Smooth muscle cell (in vitro differentiated cells): Measurements from ENCODE around the gene MYOZ3. TPM values are rescaled to one million over a fixed set of nuclear protein-coding genes. Genes with fewer than 3 reads are reported as not detected.
A peak's percentile ranks its signal among the peaks of the same experiment; 100 is the strongest.

Experiments
- DNase-seq: peaks from one replicate; lab custom pipeline; 2025; ENCODE audit not compliant: unreplicated experiment; lab: John Stamatoyannopoulos, UW
- H2AFZ ChIP-seq: fragments of 200-600 bp; sonication (generic); 2 replicates; pipeline ENCODE4 v1.6.0; 2016; ENCODE audit warnings: antibody characterized with exemption, low read depth, mild to moderate bottlenecking
- H3F3A ChIP-seq: fragments of 200-600 bp; sonication (generic); 2 replicates; pipeline ENCODE4 v1.6.0; 2017; ENCODE audit warnings: antibody characterized with exemption, low read depth
- H3K27ac ChIP-seq: fragments of 200-600 bp; sonication (generic); 2 replicates; pipeline ENCODE4 v1.5.1; 2016; ENCODE audit warnings: low read depth, mild to moderate bottlenecking
- H3K27me3 ChIP-seq: fragments of 200-600 bp; sonication (generic); 2 replicates; pipeline ENCODE4 v1.6.1; 2016; ENCODE audit warnings: low read depth, mild to moderate bottlenecking
- H3K36me3 ChIP-seq: fragments of 200-600 bp; sonication (generic); 2 replicates; pipeline ENCODE4 v1.5.1; 2016; ENCODE audit warnings: low read depth
- H3K4me1 ChIP-seq: fragments of 200-600 bp; sonication (generic); 2 replicates; pipeline ENCODE4 v1.5.1; 2016; ENCODE audit warnings: low read depth
- H3K4me2 ChIP-seq: fragments of 200-600 bp; sonication (generic); 2 replicates; pipeline ENCODE4 v1.6.0; 2016; ENCODE audit warnings: mild to moderate bottlenecking
- H3K4me3 ChIP-seq: fragments of 200-600 bp; sonication (generic); 2 replicates; pipeline ENCODE4 v1.5.1; 2016; ENCODE audit warnings: mild to moderate bottlenecking
- H3K79me2 ChIP-seq: fragments of 200-600 bp; sonication (generic); 2 replicates; pipeline ENCODE4 v1.6.0; 2016; ENCODE audit warnings: low read depth, mild to moderate bottlenecking
- H3K9ac ChIP-seq: fragments of 200-600 bp; sonication (generic); 2 replicates; pipeline ENCODE4 v1.6.0; 2016; ENCODE audit warnings: low read depth
- H3K9me3 ChIP-seq: fragments of 200-600 bp; sonication (generic); replicated peaks from 2 replicates; pipeline ENCODE4 v1.5.1; 2016; ENCODE audit warnings: low read depth
- H4K20me1 ChIP-seq: fragments of 200-600 bp; sonication (generic); 2 replicates; pipeline ENCODE4 v1.6.0; 2016; ENCODE audit warnings: low read depth
- WGBS: methylation state at CpG from one replicate; pipeline ENCODE4 v1.1.7; 2016; ENCODE audit warnings: low lambda C conversion rate; 5-methylcytosine and 5-hydroxymethylcytosine counted together
- polyA plus RNA-seq: library from polyadenylated mRNA; unstranded; fragments of >200 nt; fragmentation: Nextera tagmentation; extraction: Ambion mirVana; gene quantifications from 2 replicates; pipeline ENCODE4 v1.2.1, GENCODE V29; 2016
- total RNA-seq: library from RNA; depleted of rRNA; stranded (reverse); fragments of >200 nt; gene quantifications from 2 replicates; pipeline ENCODE4 v1.2.3, GENCODE V29; 2014
- TF ChIP-seq, protein P1 (sequence below): fragments of 200-600 bp; sonication (generic); IDR thresholded peaks from 2 replicates; pipeline ENCODE4 v1.5.1; 2017; ENCODE audit warnings: borderline replicate concordance, mild to moderate bottlenecking, antibody characterized with exemption; ENCODE audit not compliant: insufficient read depth, poor library complexity, severe bottlenecking

Gene MYOZ3
- total and polyA plus RNA-seq, 2 experiments from 2014 or later: 6.4 to 7.9 TPM

DNA sequence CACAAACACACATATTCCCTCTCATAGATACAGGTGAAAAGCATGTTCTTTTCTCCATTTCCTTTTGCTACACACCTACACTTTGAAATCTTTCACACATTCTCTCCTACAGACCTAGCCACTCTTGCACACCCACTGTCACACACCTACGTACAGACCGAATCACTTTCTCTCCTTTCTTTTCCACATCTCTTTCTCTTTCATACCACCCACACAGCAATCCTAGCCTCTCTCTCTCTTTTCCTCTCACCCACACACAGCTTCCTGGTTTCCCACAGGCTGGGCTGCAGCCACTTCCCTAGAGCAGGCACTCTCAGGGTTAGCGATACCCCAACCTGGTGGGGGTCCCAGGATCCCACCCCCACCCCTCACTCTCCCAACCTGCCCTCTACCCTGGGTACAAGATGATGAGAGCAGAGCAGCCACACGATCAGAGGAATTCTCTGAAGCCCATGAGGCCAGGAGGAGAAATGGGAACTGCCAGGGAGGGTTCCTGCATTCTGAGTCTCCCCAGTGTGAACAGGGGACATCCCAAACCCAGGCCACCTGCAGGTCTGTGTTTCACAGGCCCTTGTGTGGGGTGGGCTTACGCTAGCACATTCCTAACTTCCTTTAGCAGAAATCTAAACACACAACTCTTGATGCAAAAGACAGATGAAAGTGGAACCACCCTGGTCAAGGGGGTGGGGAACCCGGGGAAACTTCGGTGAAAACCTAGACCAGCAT, 37.7 kb upstream of the MYOZ3 start:
- no peak overlapping the region for H3K9ac ChIP-seq
- peak overlapping the region; percentile 17 for H3K27ac ChIP-seq
- H3F3A ChIP-seq: peaks cover 20% of the 10 kb centered on the region
- H3K36me3 ChIP-seq: no peaks in the 10 kb centered on the region
- no peaks in the 10 kb centered on the region for H3K27me3 ChIP-seq
- H2AFZ ChIP-seq: no peak overlapping the region
- H4K20me1 ChIP-seq: peaks cover 15% of the 10 kb centered on the region
- H3K4me2 ChIP-seq: peak overlapping the region; percentile 92
- peaks cover 28% of the 10 kb centered on the region for H3K4me1 ChIP-seq
- H3K79me2 ChIP-seq: peaks cover 37% of the 10 kb centered on the region
- WGBS: 62% methylated on average over 7 of the region's 7 CpGs
- TF ChIP-seq, protein P1, sequence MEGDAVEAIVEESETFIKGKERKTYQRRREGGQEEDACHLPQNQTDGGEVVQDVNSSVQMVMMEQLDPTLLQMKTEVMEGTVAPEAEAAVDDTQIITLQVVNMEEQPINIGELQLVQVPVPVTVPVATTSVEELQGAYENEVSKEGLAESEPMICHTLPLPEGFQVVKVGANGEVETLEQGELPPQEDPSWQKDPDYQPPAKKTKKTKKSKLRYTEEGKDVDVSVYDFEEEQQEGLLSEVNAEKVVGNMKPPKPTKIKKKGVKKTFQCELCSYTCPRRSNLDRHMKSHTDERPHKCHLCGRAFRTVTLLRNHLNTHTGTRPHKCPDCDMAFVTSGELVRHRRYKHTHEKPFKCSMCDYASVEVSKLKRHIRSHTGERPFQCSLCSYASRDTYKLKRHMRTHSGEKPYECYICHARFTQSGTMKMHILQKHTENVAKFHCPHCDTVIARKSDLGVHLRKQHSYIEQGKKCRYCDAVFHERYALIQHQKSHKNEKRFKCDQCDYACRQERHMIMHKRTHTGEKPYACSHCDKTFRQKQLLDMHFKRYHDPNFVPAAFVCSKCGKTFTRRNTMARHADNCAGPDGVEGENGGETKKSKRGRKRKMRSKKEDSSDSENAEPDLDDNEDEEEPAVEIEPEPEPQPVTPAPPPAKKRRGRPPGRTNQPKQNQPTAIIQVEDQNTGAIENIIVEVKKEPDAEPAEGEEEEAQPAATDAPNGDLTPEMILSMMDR: no peak
- H3K9me3 ChIP-seq: no peaks in the 10 kb centered on the region
- no peak overlapping the region for H3K4me3 ChIP-seq
- no peak for DNase-seq

DNA sequence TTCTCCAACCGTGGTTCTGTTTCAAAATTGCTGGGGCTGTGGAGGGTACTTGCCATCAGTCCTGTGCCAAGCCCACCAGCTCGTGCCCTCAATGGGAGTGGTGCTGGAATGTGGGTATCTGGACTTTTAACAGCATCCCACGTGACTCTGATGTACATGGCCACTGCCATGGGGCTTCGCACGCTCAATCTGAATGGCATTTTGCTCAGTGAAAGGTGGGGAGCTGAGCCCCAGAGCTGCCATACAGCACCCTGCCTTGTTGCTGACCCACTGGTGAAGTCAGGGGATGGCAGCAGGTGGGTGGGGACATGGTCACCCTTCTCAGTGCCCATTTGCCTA, 37.2 kb upstream of the MYOZ3 start:
- Histone ChIP-seq H3K9me3 (no peaks in the 10 kb centered on the region), H3K4me2 (peak overlapping the region; percentile 92), H3K36me3 (no peaks in the 10 kb centered on the region), H3K79me2 (peaks cover 43% of the 10 kb centered on the region), H3K9ac (no peak overlapping the region), H3K4me3 (peak overlapping the region; percentile 69), H3K27ac (peak overlapping the region; percentile 33), H3K4me1 (peaks cover 28% of the 10 kb centered on the region), H3F3A (peaks cover 20% of the 10 kb centered on the region), H4K20me1 (peaks cover 20% of the 10 kb centered on the region), H2AFZ (peak overlapping the region; percentile 29), H3K27me3 (no peaks in the 10 kb centered on the region)
- WGBS: 70% methylated on average over 5 of the region's 5 CpGs
- TF ChIP-seq, protein P1: no peak
- DNase-seq: no peak

DNA sequence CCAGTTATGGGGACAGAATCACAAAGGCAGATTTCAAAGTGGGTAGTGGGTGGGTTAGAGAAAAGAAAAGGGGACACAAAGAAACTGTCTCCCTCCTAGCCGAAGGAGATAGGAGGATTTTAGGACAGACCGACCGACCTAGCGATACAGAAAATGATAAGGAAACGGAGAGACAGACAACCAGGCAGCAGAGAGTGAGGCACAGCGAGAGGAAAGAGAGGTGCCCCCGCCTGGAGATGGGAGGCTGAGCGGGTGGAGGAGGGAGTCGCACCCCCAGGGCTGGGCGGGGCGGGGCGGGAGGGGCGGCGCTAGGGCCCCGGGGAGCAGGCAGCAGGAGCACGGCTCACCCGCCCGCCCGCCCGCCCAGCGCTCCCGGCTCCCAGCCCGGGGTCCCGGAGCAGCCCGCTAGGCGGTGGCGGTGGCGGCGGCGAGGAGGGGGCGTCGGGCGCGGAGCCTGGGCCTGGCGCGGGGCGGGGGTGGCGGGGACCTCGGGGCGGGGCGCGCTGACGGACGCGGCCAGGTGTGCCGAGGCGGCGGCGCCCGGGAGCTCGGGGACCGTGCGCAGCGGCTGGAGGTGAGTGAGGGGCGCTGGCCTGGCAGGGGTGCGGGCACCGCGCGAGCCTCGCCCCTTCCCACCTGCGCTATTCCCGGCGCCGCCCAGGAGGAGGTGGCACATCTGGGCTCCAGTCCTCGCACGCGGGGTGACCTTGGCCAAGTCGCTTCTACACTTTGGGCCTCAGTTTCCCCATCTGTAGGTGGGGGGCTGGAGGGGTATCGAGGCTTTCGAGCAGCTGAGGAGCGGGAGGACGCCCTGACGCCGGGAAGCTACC, 36.5 kb upstream of the MYOZ3 start:
- Histone ChIP-seq H3K36me3 (no peaks in the 10 kb centered on the region), H3K27ac (peak overlapping the region; percentile 33), H2AFZ (peak overlapping the region; percentile 29), H3K4me3 (peak overlapping the region; percentile 69), H3K27me3 (no peaks in the 10 kb centered on the region), H3K9me3 (no peaks in the 10 kb centered on the region), H4K20me1 (peaks cover 27% of the 10 kb centered on the region), H3K4me2 (peak overlapping the region; percentile 92), H3F3A (peaks cover 20% of the 10 kb centered on the region), H3K4me1 (peaks cover 28% of the 10 kb centered on the region), H3K79me2 (peaks cover 50% of the 10 kb centered on the region), H3K9ac (peak overlapping the region; percentile 52)
- 5% methylated on average over 32 of the region's 74 CpGs for WGBS
- DNase-seq: no peak
- TF ChIP-seq, protein P1: no peak
